Right cardiac atrium (tissue), 5 donors: Measurements from ENCODE around the gene ANXA4. TPM values are rescaled to one million over a fixed set of nuclear protein-coding genes. Genes with fewer than 3 reads are reported as not detected.

ENCODE experiments used
- ATAC-seq, 2 donors: fragments of 200-7000 bp; cut with Tn5 transposase; one replicate each; pipeline versions ENCODE4 v1.8.0 to v1.9.1; 2020; ENCODE audit warnings: moderate library complexity in 2 of 2, mild to moderate bottlenecking in 1 of 2
- DNase-seq, 3 donors: peaks; one replicate each; pipeline ENCODE4 v3.0.0-alpha.2; 2020
- H3K27ac ChIP-seq: one replicate; pipeline ENCODE4 v1.5.1; 2013; ENCODE audit warnings: mild to moderate bottlenecking, low read length, control low read depth, moderate library complexity
- H3K27me3 ChIP-seq: one replicate; pipeline ENCODE4 v1.6.1; 2013; ENCODE audit not compliant: control insufficient read depth, insufficient read depth
- H3K4me1 ChIP-seq: one replicate; pipeline ENCODE4 v1.6.1; 2013; ENCODE audit warnings: low read length; ENCODE audit not compliant: control insufficient read depth, insufficient read depth
- H3K4me3 ChIP-seq: one replicate; pipeline ENCODE4 v1.5.1; 2013; ENCODE audit warnings: low read length, control low read depth
- H3K9me3 ChIP-seq: one replicate; pipeline ENCODE4 v1.6.1; 2013; ENCODE audit warnings: low read length; ENCODE audit not compliant: control insufficient read depth
- WGBS: extraction: QIAGEN DNeasy Blood & Tissue Kit; methylation state at CpG from one replicate; pipeline ENCODE4 v1.1.7; 2013; 5-methylcytosine and 5-hydroxymethylcytosine counted together
- intact Hi-C, 4 donors: fragments of 100-400 bp; cut with DNase I; formaldehyde crosslinking; loops; one replicate each; pipeline versions ENCODE4 v1.11.0 to v1.14.0; 2022 to 2023
- polyA plus RNA-seq: library from polyadenylated mRNA; stranded (reverse); fragments of 200-250 nt; gene quantifications from one replicate; pipeline ENCODE4 v1.2.3, GENCODE V29; 2013
- total RNA-seq, 4 donors: library from RNA; stranded (reverse); fragmentation: NEBNext Ultra II Directional; extraction: Animal tissue kit (Norgen Biotek cat#: 25700); gene quantifications; one replicate each; pipeline ENCODE4 v1.2.1, GENCODE V29; 2021
- donor health status: healthy with polysubstance abuse.
- donor health status: DM: no; HTN: yes; CAD: no.
- donor health status: DM: no; HTN: no; CAD: no.
- donor health status: DM: no; HTN: yes; CAD: no; lungs with severe emphysema.
- donor health status: DM: yes; HTN: yes; CAD: no.

The ANXA4 gene
- total and polyA plus RNA-seq, 5 donors, result 15.4 to 43.7 (median 27.3) TPM

GRCh38 chr2:69721022-69721421, 20.9 kb upstream of the ANXA4 start:
- H3K27me3 ChIP-seq, result no peaks in the 10 kb centered on the region
- intact Hi-C loops, result loop anchor here in 1 of 4 donors (5.0 kb wide), 1 partner anchor 96 kb away; no protein-coding TSS in a partner anchor
- no peak overlapping the region for H3K27ac ChIP-seq
- H3K4me1 ChIP-seq, result no peaks in the 10 kb centered on the region
- H3K4me3 ChIP-seq, result no peak overlapping the region
- 84% methylated on average over 4 of the region's 4 CpGs for WGBS
- DNase-seq (no peak), ATAC-seq (no peak)
- H3K9me3 ChIP-seq, result no peaks in the 10 kb centered on the region

- ATAC-seq, result no peak
- Histone ChIP-seq H3K4me3 (no peak overlapping the region), H3K4me1 (no peaks in the 10 kb centered on the region), H3K27me3 (no peaks in the 10 kb centered on the region), H3K27ac (no peak overlapping the region), H3K9me3 (no peaks in the 10 kb centered on the region)
- intact Hi-C loops, result loop anchor here (1.0 to 5.0 kb wide), 3 partner anchors 93 to 94 kb away; no protein-coding TSS in a partner anchor
- WGBS, result 92% methylated on average over 14 of the region's 14 CpGs
- DNase-seq, result no peak
Observed at GRCh38 chr2:69723791-69724190, 18.1 kb upstream of the ANXA4 start.

GRCh38 chr2:69724540-69725159, 17.3 kb upstream of the ANXA4 start:
- ATAC-seq (peak; percentile 85 to 91), DNase-seq (peak; percentile 79 to 95 (median 87))
- Histone ChIP-seq H3K4me1 (no peaks in the 10 kb centered on the region), H3K27me3 (no peaks in the 10 kb centered on the region), H3K27ac (no peak overlapping the region), H3K9me3 (no peaks in the 10 kb centered on the region), H3K4me3 (peak overlapping the region; percentile 44)
- 2% methylated on average over 13 of the region's 13 CpGs for WGBS
- intact Hi-C loops, result loop anchor here (1.0 to 5.0 kb wide), 3 partner anchors 92 to 93 kb away; no protein-coding TSS in a partner anchor

- no peaks in the 10 kb centered on the region for H3K4me1 ChIP-seq
- no peaks in the 10 kb centered on the region for H3K9me3 ChIP-seq
- no peaks in the 10 kb centered on the region for H3K27me3 ChIP-seq
- no peak overlapping the region for H3K27ac ChIP-seq
- DNase-seq (no peak), ATAC-seq (no peak)
- 92% methylated on average over 7 of the region's 7 CpGs for WGBS
- no peak overlapping the region for H3K4me3 ChIP-seq
- intact Hi-C loops, result loop anchor here in 2 of 4 donors (2.0 kb wide), 1 partner anchor 91 kb away; no protein-coding TSS in a partner anchor
Observed at GRCh38 chr2:69725706-69726360, 16.1 kb upstream of the ANXA4 start.

GRCh38 chr2:69729266-69729665, 12.7 kb upstream of the ANXA4 start:
- 73% methylated on average over 5 of the region's 5 CpGs for WGBS
- H3K4me3 ChIP-seq, result no peak overlapping the region
- intact Hi-C loops, result no loop called here
- no peaks in the 10 kb centered on the region for H3K9me3 ChIP-seq
- no peak for ATAC-seq
- no peak for DNase-seq
- no peaks in the 10 kb centered on the region for H3K27me3 ChIP-seq
- peaks cover 3% of the 10 kb centered on the region for H3K4me1 ChIP-seq
- no peak overlapping the region for H3K27ac ChIP-seq

GRCh38 chr2:69729781-69730180, 12.2 kb upstream of the ANXA4 start:
- H3K9me3 ChIP-seq, result no peaks in the 10 kb centered on the region
- DNase-seq (no peak), ATAC-seq (no peak)
- intact Hi-C loops, result no loop called here
- H3K4me3 ChIP-seq, result no peak overlapping the region
- 78% methylated on average over 5 of the region's 5 CpGs for WGBS
- H3K4me1 ChIP-seq, result peaks cover 3% of the 10 kb centered on the region
- no peak overlapping the region for H3K27ac ChIP-seq
- H3K27me3 ChIP-seq, result no peaks in the 10 kb centered on the region

GRCh38 chr2:69731147-69731970, 10.6 kb upstream of the ANXA4 start:
- no peak overlapping the region for H3K4me3 ChIP-seq
- 88% methylated on average over 6 of the region's 6 CpGs for WGBS
- intact Hi-C loops, result no loop called here
- no peaks in the 10 kb centered on the region for H3K9me3 ChIP-seq
- H3K27me3 ChIP-seq, result no peaks in the 10 kb centered on the region
- H3K4me1 ChIP-seq, result peaks cover 5% of the 10 kb centered on the region
- ATAC-seq (no peak), DNase-seq (no peak)
- no peak overlapping the region for H3K27ac ChIP-seq

GRCh38 chr2:69733342-69734034, 8.4 kb upstream of the ANXA4 start:
- 54% methylated on average over 1 of the region's 1 CpG for WGBS
- Histone ChIP-seq H3K27me3 (no peaks in the 10 kb centered on the region), H3K27ac (no peak overlapping the region), H3K9me3 (no peaks in the 10 kb centered on the region), H3K4me1 (peaks cover 5% of the 10 kb centered on the region), H3K4me3 (no peak overlapping the region)
- no peak for DNase-seq
- intact Hi-C loops, result no loop called here
- ATAC-seq, result no peak

- H3K9me3 ChIP-seq, result no peaks in the 10 kb centered on the region
- intact Hi-C loops, result no loop called here
- no peak overlapping the region for H3K27ac ChIP-seq
- DNase-seq (peak in 2 of 3 donors; percentile 24 to 66), ATAC-seq (peak; percentile 34 to 57)
- 32% methylated on average over 5 of the region's 5 CpGs for WGBS
- H3K27me3 ChIP-seq, result no peaks in the 10 kb centered on the region
- H3K4me1 ChIP-seq, result peaks cover 5% of the 10 kb centered on the region
- no peak overlapping the region for H3K4me3 ChIP-seq
Observed at GRCh38 chr2:69734035-69734611, 7.8 kb upstream of the ANXA4 start.

- WGBS, result 96% methylated on average over 2 of the region's 2 CpGs
- intact Hi-C loops, result no loop called here
- H3K27ac ChIP-seq, result no peak overlapping the region
- no peak for DNase-seq
- no peaks in the 10 kb centered on the region for H3K27me3 ChIP-seq
- H3K9me3 ChIP-seq, result no peaks in the 10 kb centered on the region
- H3K4me3 ChIP-seq, result no peak overlapping the region
- no peak for ATAC-seq
- H3K4me1 ChIP-seq, result peaks cover 5% of the 10 kb centered on the region
Observed at GRCh38 chr2:69734854-69735544, 6.9 kb upstream of the ANXA4 start.
